Ramos (cell line): ENCODE data around the gene GTF2F2.
"Not testable (repeated sequence)": the region's sequence is repeated elsewhere in the genome, so short reads cannot be mapped to it uniquely, and the experiment has no call there.

Source experiments
- in situ Hi-C: fragments of 300-500 bp; cut with MboI; formaldehyde crosslinking; loops from one replicate; pipeline ENCODE4 v1.14.3; 2022; ENCODE audit warnings: low sequenced_read_pairs; ENCODE audit not compliant: unreplicated experiment

The GTF2F2 gene

GRCh38 chr13:45178349-45179162 is 58.2 kb downstream of the GTF2F2 start:
- in situ Hi-C loops, result no loop called here

- in situ Hi-C loops, result no loop called here
Measured at GRCh38 chr13:45179428-45179827, 59.1 kb downstream of the GTF2F2 start.

GRCh38 chr13:45180303-45180702 is 60.0 kb downstream of the GTF2F2 start:
- in situ Hi-C loops, result no loop called here

GRCh38 chr13:45180713-45181601 is 60.6 kb downstream of the GTF2F2 start:
- in situ Hi-C loops, result no loop called here

GRCh38 chr13:45184693-45185092 is 64.4 kb downstream of the GTF2F2 start:
- in situ Hi-C loops, result no loop called here

- in situ Hi-C loops, result no loop called here
Measured at GRCh38 chr13:45185286-45185685, 65.0 kb downstream of the GTF2F2 start.

- in situ Hi-C loops, result not testable (repeated sequence)
Measured at GRCh38 chr13:45189077-45189476, 68.8 kb downstream of the GTF2F2 start.

- in situ Hi-C loops, result not testable (repeated sequence)
Measured at GRCh38 chr13:45189511-45189910, 69.2 kb downstream of the GTF2F2 start.

- in situ Hi-C loops, result no loop called here
Measured at GRCh38 chr13:45191874-45192273, 71.6 kb downstream of the GTF2F2 start.

- in situ Hi-C loops, result no loop called here
Measured at GRCh38 chr13:45194081-45194939, 74.0 kb downstream of the GTF2F2 start.

- in situ Hi-C loops, result no loop called here
Measured at GRCh38 chr13:45195421-45195820, 75.1 kb downstream of the GTF2F2 start.

GRCh38 chr13:45196096-45196495 is 75.8 kb downstream of the GTF2F2 start:
- in situ Hi-C loops, result no loop called here

- in situ Hi-C loops, result no loop called here
Measured at GRCh38 chr13:45196622-45197021, 76.3 kb downstream of the GTF2F2 start.

GRCh38 chr13:45198041-45198440 is 77.7 kb downstream of the GTF2F2 start:
- in situ Hi-C loops, result no loop called here

- in situ Hi-C loops, result no loop called here
Measured at GRCh38 chr13:45198924-45199323, 78.6 kb downstream of the GTF2F2 start.

- in situ Hi-C loops, result no loop called here
Measured at GRCh38 chr13:45199711-45200110, 79.4 kb downstream of the GTF2F2 start.

- in situ Hi-C loops, result no loop called here
Measured at GRCh38 chr13:45200701-45201232, 80.5 kb downstream of the GTF2F2 start, which contains the start of gene KCTD4. TSS of gene KCTD4 (minus strand) at chr13:45201045. CDS start at chr13:45194567, 6,478 bp downstream.

- in situ Hi-C loops, result no loop called here
Measured at GRCh38 chr13:45205124-45205523, 84.8 kb downstream of the GTF2F2 start.

GRCh38 chr13:45206340-45206739 is 86.0 kb downstream of the GTF2F2 start:
- in situ Hi-C loops, result no loop called here

- in situ Hi-C loops, result no loop called here
Measured at GRCh38 chr13:45207319-45207718, 87.0 kb downstream of the GTF2F2 start.
